CD4-positive, alpha-beta T cell (primary cell): ENCODE results near the gene KLF4. TPM values are rescaled to one million over a fixed set of nuclear protein-coding genes. Genes with fewer than 3 reads are reported as not detected.
A peak's percentile ranks its signal among the peaks of the same experiment; 100 is the strongest.

Source experiments
- ATAC-seq: fragments of 200-7000 bp; cut with Tn5 transposase; one replicate; pipeline ENCODE4 v1.10.0; 2022; ENCODE audit warnings: mild to moderate bottlenecking; ENCODE audit not compliant: poor library complexity
- CTCF ChIA-PET: fragments of 350-600 bp; sonication (Branson Sonifier 250); formaldehyde crosslinking; loops from one replicate; lab custom pipeline; 2021; ENCODE audit warnings: antibody characterized with exemption, inconsistent platforms; lab: Charles Lee
- POLR2A ChIA-PET: fragments of 350-600 bp; sonication (Branson Sonifier 250); formaldehyde crosslinking; loops from one replicate; lab custom pipeline; 2021; ENCODE audit warnings: antibody characterized with exemption, inconsistent platforms; lab: Charles Lee
- DNase-seq, 14 experiments: peaks; one replicate each; pipeline ENCODE4 v3.0.0-alpha.2; 2013 to 2020; ENCODE audit warnings: mixed read lengths in 2 of 14
- H3K27ac ChIP-seq, 2 donors: one replicate each; pipeline versions ENCODE4 v1.5.1 to v1.7.0; 2013; ENCODE audit warnings: low read length in 2 of 2, low read depth in 1 of 2, mild to moderate bottlenecking in 1 of 2
- H3K27me3 ChIP-seq, 2 experiments: 1 replicate in 1 of 2; 2 replicates in 1 of 2; pipeline versions ENCODE4 v1.6.1 to v1.7.0; 2013; ENCODE audit warnings: low read length in 2 of 2, control low read depth in 1 of 2, mild to moderate bottlenecking in 1 of 2, moderate library complexity in 1 of 2; ENCODE audit not compliant: insufficient read depth in 2 of 2, control insufficient read depth in 1 of 2
- H3K36me3 ChIP-seq: one replicate; pipeline ENCODE4 v1.6.1; 2013; ENCODE audit warnings: low read length, control low read depth; ENCODE audit not compliant: insufficient read depth
- H3K4me1 ChIP-seq: one replicate; pipeline ENCODE4 v1.6.1; 2013; ENCODE audit warnings: low read length, control low read depth; ENCODE audit not compliant: insufficient read depth
- H3K4me3 ChIP-seq: one replicate; pipeline ENCODE4 v1.5.1; 2013; ENCODE audit warnings: mild to moderate bottlenecking, low read length, moderate library complexity
- H3K9me3 ChIP-seq, 2 experiments: 1 replicate in 1 of 2; 2 replicates in 1 of 2; pipeline versions ENCODE4 v1.6.1 to v1.7.0; 2013; ENCODE audit warnings: low read length in 2 of 2, mild to moderate bottlenecking in 2 of 2, control low read depth in 1 of 2, moderate library complexity in 1 of 2; ENCODE audit not compliant: control insufficient read depth in 1 of 2, insufficient read depth in 1 of 2
- H3K27ac Mint-ChIP-seq: one replicate; pipeline ENCODE4 v1.8.0; 2020; ENCODE audit warnings: mixed read lengths
- H3K27me3 Mint-ChIP-seq: one replicate; pipeline ENCODE4 v1.8.0; 2021; ENCODE audit warnings: mixed read lengths
- H3K36me3 Mint-ChIP-seq: one replicate; pipeline ENCODE4 v1.8.0; 2021; ENCODE audit warnings: low read depth, mixed read lengths
- H3K4me1 Mint-ChIP-seq: one replicate; pipeline ENCODE4 v1.8.0; 2021; ENCODE audit warnings: low read depth, mixed read lengths
- H3K4me3 Mint-ChIP-seq: one replicate; pipeline ENCODE4 v1.8.0; 2020; ENCODE audit warnings: mild to moderate bottlenecking, mixed read lengths
- H3K9me3 Mint-ChIP-seq: one replicate; pipeline ENCODE4 v1.8.0; 2020; ENCODE audit warnings: mixed read lengths
- intact Hi-C, 2 experiments: fragments of 100-400 bp; cut with DNase I in 1 of 2; cut with micrococcal nuclease in 1 of 2; formaldehyde crosslinking; loops; one replicate each; pipeline versions ENCODE4 v1.15.1 to v1.9.0; 2023 to 2025; cut with DNase I, micrococcal nuclease
- polyA plus RNA-seq, 2 donors: library from polyadenylated mRNA; unstranded; fragments of 120-200 nt; gene quantifications; one replicate each; pipeline ENCODE4 v1.2.1, GENCODE V29; 2013
- total RNA-seq, 174 experiments: library from RNA in 2 of 174; stranded (reverse) in 2 of 174; gene quantifications; one replicate each; pipeline ENCODE4 v1.2.3 and lab custom pipeline; 2021 to 2026
- TF ChIP-seq, protein P1 (sequence below): fragments of 200-600 bp; IDR thresholded peaks from one replicate; pipeline ENCODE4 v1.8.0; 2022; ENCODE audit warnings: antibody characterized with exemption, mild to moderate bottlenecking

The KLF4 gene
- 10 to 100 TPM; 12.9 to 13.2 TPM for total RNA-seq
- polyA plus RNA-seq (2013, experiment 1 of 2): 14.1 TPM
- polyA plus RNA-seq (2013, experiment 2 of 2): 72.9 TPM
- total RNA-seq (lab: John Stamatoyannopoulos, UW): 0 to 104 (median 0.53) reads per million in 172 experiments

- POLR2A ChIA-PET: no interaction called here
These were observed at the start of gene KLF4 for GRCh38 chr9:107489687-107490605. Gene KLF4, minus strand, starts transcription at chr9:107489769. Its CDS starts 597 bp downstream, at chr9:107489172.

DNA sequence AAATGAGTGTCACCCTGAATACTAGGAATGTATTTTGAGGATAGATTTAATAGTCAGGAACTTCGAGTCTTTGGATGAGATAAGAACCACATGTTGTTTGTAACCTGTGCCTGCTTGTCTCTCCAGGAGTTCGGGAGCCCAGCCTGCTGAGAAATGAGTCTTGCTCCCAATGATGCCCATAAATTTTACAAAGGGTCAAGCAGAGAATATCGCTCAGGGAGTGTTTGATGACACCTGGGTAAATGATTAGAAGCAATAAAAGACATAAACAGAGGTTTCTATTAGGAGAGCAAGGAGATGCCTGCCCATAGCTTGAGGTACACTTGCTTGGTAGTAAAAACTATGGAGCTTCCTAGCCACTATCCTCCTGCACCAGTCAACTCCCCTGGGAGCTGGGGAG is 46.9 kb upstream of the KLF4 start:
- Histone ChIP-seq H3K27ac (no peak overlapping the region), H3K4me1 (no peaks in the 10 kb centered on the region), H3K27me3 (no peaks in the 10 kb centered on the region), H3K4me3 (no peak overlapping the region), H3K36me3 (no peaks in the 10 kb centered on the region), H3K9me3 (peaks cover 0 to 12% of the 10 kb centered on the region in 2 experiments)
- Mint-ChIP-seq H3K4me1 (no peaks in the 10 kb centered on the region), H3K36me3 (no peaks in the 10 kb centered on the region), H3K4me3 (no peak overlapping the region), H3K27ac (no peak overlapping the region), H3K27me3 (no peaks in the 10 kb centered on the region), H3K9me3 (no peaks in the 10 kb centered on the region)
- ChIA-PET POLR2A (no interaction called here), CTCF (no interaction called here)
- no peak for ATAC-seq
- intact Hi-C loops: no loop called here
- DNase-seq: no peak
- TF ChIP-seq, protein P1, sequence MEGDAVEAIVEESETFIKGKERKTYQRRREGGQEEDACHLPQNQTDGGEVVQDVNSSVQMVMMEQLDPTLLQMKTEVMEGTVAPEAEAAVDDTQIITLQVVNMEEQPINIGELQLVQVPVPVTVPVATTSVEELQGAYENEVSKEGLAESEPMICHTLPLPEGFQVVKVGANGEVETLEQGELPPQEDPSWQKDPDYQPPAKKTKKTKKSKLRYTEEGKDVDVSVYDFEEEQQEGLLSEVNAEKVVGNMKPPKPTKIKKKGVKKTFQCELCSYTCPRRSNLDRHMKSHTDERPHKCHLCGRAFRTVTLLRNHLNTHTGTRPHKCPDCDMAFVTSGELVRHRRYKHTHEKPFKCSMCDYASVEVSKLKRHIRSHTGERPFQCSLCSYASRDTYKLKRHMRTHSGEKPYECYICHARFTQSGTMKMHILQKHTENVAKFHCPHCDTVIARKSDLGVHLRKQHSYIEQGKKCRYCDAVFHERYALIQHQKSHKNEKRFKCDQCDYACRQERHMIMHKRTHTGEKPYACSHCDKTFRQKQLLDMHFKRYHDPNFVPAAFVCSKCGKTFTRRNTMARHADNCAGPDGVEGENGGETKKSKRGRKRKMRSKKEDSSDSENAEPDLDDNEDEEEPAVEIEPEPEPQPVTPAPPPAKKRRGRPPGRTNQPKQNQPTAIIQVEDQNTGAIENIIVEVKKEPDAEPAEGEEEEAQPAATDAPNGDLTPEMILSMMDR: no peak

More at GRCh38 chr9:107489687-107490605, at the start of gene KLF4:
- Mint-ChIP-seq H3K27me3 (peaks cover 69% of the 10 kb centered on the region), H3K36me3 (no peaks in the 10 kb centered on the region), H3K4me3 (peak within 1 kb of the TSS; percentile 54), H3K27ac (peak within 1 kb of the TSS; percentile 15), H3K9me3 (no peaks in the 10 kb centered on the region), H3K4me1 (peaks cover 4% of the 10 kb centered on the region)
- DNase-seq: peak; percentile 12 to 85 (median 33)
- ATAC-seq: peak; percentile 66
- peaks cover 50 to 77% of the 10 kb centered on the region in 2 experiments for H3K27me3 ChIP-seq
- no peaks in the 10 kb centered on the region for H3K36me3 ChIP-seq
- H3K9me3 ChIP-seq: peaks cover 0 to 44% of the 10 kb centered on the region in 2 experiments
- H3K4me3 ChIP-seq: peak within 1 kb of the TSS; percentile 56
- peaks cover 33% of the 10 kb centered on the region for H3K4me1 ChIP-seq
- no peak within 1 kb of the TSS for H3K27ac ChIP-seq
- intact Hi-C loops: no loop called here
- CTCF ChIA-PET: no interaction called here
- TF ChIP-seq, protein P1: no peak

DNA sequence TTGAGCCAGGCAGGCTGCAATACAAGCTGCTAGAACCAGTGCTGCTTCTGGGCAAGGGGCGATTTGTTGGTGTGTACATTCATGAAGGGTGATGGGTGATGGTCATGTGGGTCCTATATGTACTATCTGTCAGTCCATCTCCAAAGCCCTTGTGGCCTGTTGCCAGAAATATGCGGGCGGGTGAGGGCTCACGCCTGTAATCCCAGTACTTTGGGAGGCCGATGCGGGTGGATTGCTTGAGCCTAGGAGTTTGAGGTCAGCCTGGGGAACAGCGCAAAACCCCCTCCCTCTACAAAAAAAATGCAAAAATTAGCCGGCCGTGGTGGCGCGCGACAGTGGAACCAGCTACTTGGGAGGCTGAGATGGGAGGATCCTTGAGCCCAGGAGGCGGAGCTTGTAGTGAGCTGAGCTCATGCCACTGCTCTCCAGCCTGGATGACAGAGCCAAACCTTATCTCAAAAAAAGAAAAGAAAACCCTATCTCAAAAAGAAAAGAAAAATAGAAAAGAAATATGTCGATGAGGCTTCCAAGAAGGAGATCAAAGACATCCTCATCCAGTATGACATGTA is 45.0 kb upstream of the KLF4 start:
- intact Hi-C loops: no loop called here
- H3K9me3 ChIP-seq: peaks cover 0 to 12% of the 10 kb centered on the region in 2 experiments
- POLR2A ChIA-PET: no interaction called here
- ATAC-seq (no peak), DNase-seq (no peak)
- Mint-ChIP-seq H3K27me3 (no peaks in the 10 kb centered on the region), H3K4me3 (no peak overlapping the region), H3K4me1 (no peaks in the 10 kb centered on the region), H3K9me3 (no peaks in the 10 kb centered on the region), H3K27ac (no peak overlapping the region), H3K36me3 (no peaks in the 10 kb centered on the region)
- H3K27me3 ChIP-seq: no peaks in the 10 kb centered on the region
- no peak overlapping the region for H3K27ac ChIP-seq
- CTCF ChIA-PET: no interaction called here
- no peaks in the 10 kb centered on the region for H3K4me1 ChIP-seq
- H3K36me3 ChIP-seq: no peaks in the 10 kb centered on the region
- H3K4me3 ChIP-seq: no peak overlapping the region
- TF ChIP-seq, protein P1: no peak
